Ovary (tissue), 3 donors: Measurements from ENCODE around the gene NR2F6.

Source experiments
- EP300 ChIP-seq: sonication (generic); formaldehyde crosslinking; IDR thresholded peaks from one replicate; pipeline ENCODE4 v1.6.1; 2017; ENCODE audit warnings: antibody characterized with exemption
- TF ChIP-seq, protein P1 (sequence below), 3 donors: fragments of 450-650 bp in 2 of 3; fragments of 200-600 bp in 1 of 3; IDR thresholded peaks; one replicate each; pipeline versions ENCODE4 v1.5.1 to v1.8.0; 2016 to 2022; ENCODE audit warnings: antibody characterized with exemption in 3 of 3, mild to moderate bottlenecking in 1 of 3
- donor health status: DM: no; HTN: no; CAD: no.

DNA sequence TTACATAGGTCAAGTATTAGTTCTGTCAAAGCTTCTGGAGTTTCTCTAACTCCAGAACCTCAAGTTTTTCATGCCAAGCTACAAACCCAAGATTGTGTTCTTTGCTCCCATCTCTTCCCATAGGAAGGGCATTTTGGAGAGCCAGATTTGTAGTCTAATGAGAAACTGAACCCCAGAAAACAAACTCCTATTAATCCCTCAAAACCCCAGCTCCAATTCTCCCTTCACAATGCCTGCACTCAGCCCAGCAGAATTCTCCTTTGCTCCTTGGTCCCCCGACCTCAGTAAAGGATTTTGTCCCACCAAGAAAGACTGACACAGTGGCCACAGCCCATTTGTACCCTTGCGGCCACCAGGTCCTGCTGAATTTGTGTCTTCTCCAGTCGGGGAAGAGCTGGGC lies 10.4 kb upstream of the NR2F6 start:
- TF ChIP-seq, protein P1, sequence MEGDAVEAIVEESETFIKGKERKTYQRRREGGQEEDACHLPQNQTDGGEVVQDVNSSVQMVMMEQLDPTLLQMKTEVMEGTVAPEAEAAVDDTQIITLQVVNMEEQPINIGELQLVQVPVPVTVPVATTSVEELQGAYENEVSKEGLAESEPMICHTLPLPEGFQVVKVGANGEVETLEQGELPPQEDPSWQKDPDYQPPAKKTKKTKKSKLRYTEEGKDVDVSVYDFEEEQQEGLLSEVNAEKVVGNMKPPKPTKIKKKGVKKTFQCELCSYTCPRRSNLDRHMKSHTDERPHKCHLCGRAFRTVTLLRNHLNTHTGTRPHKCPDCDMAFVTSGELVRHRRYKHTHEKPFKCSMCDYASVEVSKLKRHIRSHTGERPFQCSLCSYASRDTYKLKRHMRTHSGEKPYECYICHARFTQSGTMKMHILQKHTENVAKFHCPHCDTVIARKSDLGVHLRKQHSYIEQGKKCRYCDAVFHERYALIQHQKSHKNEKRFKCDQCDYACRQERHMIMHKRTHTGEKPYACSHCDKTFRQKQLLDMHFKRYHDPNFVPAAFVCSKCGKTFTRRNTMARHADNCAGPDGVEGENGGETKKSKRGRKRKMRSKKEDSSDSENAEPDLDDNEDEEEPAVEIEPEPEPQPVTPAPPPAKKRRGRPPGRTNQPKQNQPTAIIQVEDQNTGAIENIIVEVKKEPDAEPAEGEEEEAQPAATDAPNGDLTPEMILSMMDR (IDR thresholded peaks at IDR 0.05) = no peak
- no peak for TF ChIP-seq EP300
